HCT116 (cell line): ENCODE results near the gene SPRED3. TPM values are rescaled to one million over a fixed set of nuclear protein-coding genes. Genes with fewer than 3 reads are reported as not detected.

ENCODE experiments used
- ATAC-seq: fragments of 200-7000 bp; cut with Tn5 transposase; 2 replicates; pipeline ENCODE4 v1.9.1; 2020; ENCODE audit warnings: mild to moderate bottlenecking, moderate library complexity
- BruUV-seq: library from RNA; stranded (reverse); fragments of 400-500 nt; replicated peaks from 2 replicates; lab custom pipeline; 2021; lab: Mats Ljungman, UMichigan
- CTCF ChIA-PET: fragments of 300-600 bp; sonication (Branson Sonifier 250); formaldehyde crosslinking; loops from one replicate; lab custom pipeline; 2021; ENCODE audit warnings: antibody characterized with exemption; lab: Charles Lee
- POLR2A ChIA-PET: fragments of 300-600, 350-600 bp; sonication (Branson Sonifier 250); formaldehyde crosslinking; loops from one replicate; lab custom pipeline; 2021; ENCODE audit warnings: antibody characterized with exemption; lab: Charles Lee
- RAD21 ChIA-PET, 2 experiments: fragments of 300-600 bp; sonication (Branson Sonifier 250); formaldehyde crosslinking; loops; one replicate each; lab custom pipeline; 2023; ENCODE audit warnings: low total read pairs in 2 of 2; ENCODE audit not compliant: uncharacterized antibody in 2 of 2, unreplicated experiment in 2 of 2, low non-redundant PET in 1 of 2; lab: Charles Lee
- DNase-seq: peaks from one replicate; pipeline ENCODE4 v3.0.0-alpha.2; 2010; ENCODE audit warnings: low read depth, low spot score
- H2AFZ ChIP-seq: fragments of 200-600 bp; shearing (Covaris generic), sonication (generic); 2 replicates; pipeline ENCODE4 v1.6.1; 2017; ENCODE audit warnings: low read depth, mixed run types, mixed read lengths, antibody characterized with exemption, low read length; ENCODE audit not compliant: poor library complexity, severe bottlenecking
- H3K27ac ChIP-seq: 2 replicates; pipeline ENCODE4 v1.5.1; 2012; ENCODE audit warnings: low read depth, low read length
- H3K27me3 ChIP-seq: fragments of 200-600 bp; sonication (generic); 2 replicates; pipeline ENCODE4 v1.6.1; 2016; ENCODE audit warnings: mixed run types, low read length, mixed read lengths; ENCODE audit not compliant: insufficient read depth
- H3K36me3 ChIP-seq, 2 experiments: fragments of 200-500 bp in 1 of 2; fragments of 200-600 bp in 1 of 2; sonication (Bioruptor generic) in 1 of 2; sonication (generic) in 1 of 2; 2 replicates each; pipeline versions ENCODE4 v1.5.1 to v1.6.1; 2014 to 2016; ENCODE audit warnings: low read length in 2 of 2, inconsistent platforms in 1 of 2, mixed read lengths in 1 of 2, mixed run types in 1 of 2; ENCODE audit not compliant: insufficient read depth in 2 of 2, control insufficient read depth in 1 of 2
- H3K4me1 ChIP-seq, 2 experiments: fragments of 200-600 bp in 1 of 2; sonication (generic) in 1 of 2; 2 replicates each; pipeline versions ENCODE4 v1.5.1 to v1.6.1; 2012 to 2017; ENCODE audit warnings: low read length in 2 of 2, inconsistent platforms in 1 of 2, mild to moderate bottlenecking in 1 of 2, mixed read lengths in 1 of 2, mixed run types in 1 of 2, moderate library complexity in 1 of 2; ENCODE audit not compliant: insufficient read depth in 2 of 2, control insufficient read depth in 1 of 2
- H3K4me2 ChIP-seq: fragments of 200-600 bp; sonication (generic); 2 replicates; pipeline ENCODE4 v1.6.1; 2017; ENCODE audit warnings: mixed run types, low read length, mixed read lengths
- H3K4me3 ChIP-seq, 2 experiments: fragments of 200-600 bp in 1 of 2; sonication (generic) in 1 of 2; replicated peaks in 1 of 2; 2 replicates each; pipeline ENCODE4 v1.5.1; 2011 to 2016; ENCODE audit warnings: low read length in 2 of 2, control low read depth in 1 of 2, low read depth in 1 of 2, mild to moderate bottlenecking in 1 of 2, mixed read lengths in 1 of 2, mixed run types in 1 of 2
- H3K79me2 ChIP-seq: fragments of 200-600 bp; sonication (generic); 2 replicates; pipeline ENCODE4 v1.6.1; 2017; ENCODE audit warnings: mild to moderate bottlenecking, mixed run types, low read length, moderate library complexity, mixed read lengths; ENCODE audit not compliant: insufficient read depth
- H3K9ac ChIP-seq: fragments of 200-600 bp; sonication (generic); 2 replicates; pipeline ENCODE4 v1.6.1; 2016; ENCODE audit warnings: low read length, mixed read lengths
- H3K9me2 ChIP-seq: fragments of 200-600 bp; sonication (generic), shearing (Covaris generic); 2 replicates; pipeline ENCODE4 v1.6.1; 2017; ENCODE audit warnings: mixed run types, mild to moderate bottlenecking, moderate library complexity; ENCODE audit not compliant: insufficient read depth
- H3K9me3 ChIP-seq, 2 experiments: fragments of 200-500 bp in 1 of 2; fragments of 200-600 bp in 1 of 2; sonication (Bioruptor generic) in 1 of 2; sonication (generic) in 1 of 2; 2 replicates each; pipeline ENCODE4 v1.6.1; 2014 to 2017; ENCODE audit warnings: low read length in 2 of 2, mixed read lengths in 2 of 2, inconsistent platforms in 1 of 2, low read depth in 1 of 2, mild to moderate bottlenecking in 1 of 2, mixed run types in 1 of 2, moderate library complexity in 1 of 2; ENCODE audit not compliant: control insufficient read depth in 1 of 2, insufficient read depth in 1 of 2
- H4K20me1 ChIP-seq: fragments of 200-600 bp; sonication (generic), shearing (Covaris generic); 2 replicates; pipeline ENCODE4 v1.6.1; 2017; ENCODE audit warnings: mixed run types, mild to moderate bottlenecking, moderate library complexity; ENCODE audit not compliant: insufficient read depth
- ATF3 ChIP-seq: IDR thresholded peaks from 2 replicates; pipeline ENCODE4 v1.6.1; 2012
- CEBPB ChIP-seq: IDR thresholded peaks from 2 replicates; pipeline ENCODE4 v1.6.1; 2012; ENCODE audit warnings: low read depth
- CTCF ChIP-seq, 3 experiments: fragments of 200-600 bp in 1 of 3; sonication (generic) in 1 of 3; IDR thresholded peaks in 2 of 3; conservative IDR thresholded peaks in 1 of 3; 2 replicates each; pipeline ENCODE4 v1.5.1; 2012 to 2017; ENCODE audit warnings: low read depth in 2 of 3, low read length in 2 of 3, antibody characterized with exemption in 1 of 3, borderline replicate concordance in 1 of 3, control low read depth in 1 of 3, mild to moderate bottlenecking in 1 of 3, mixed read lengths in 1 of 3, mixed run types in 1 of 3, moderate library complexity in 1 of 3; ENCODE audit not compliant: insufficient read depth in 1 of 3
- ELF1 ChIP-seq: IDR thresholded peaks from 2 replicates; pipeline ENCODE4 v1.6.1; 2012; ENCODE audit warnings: low read depth, borderline replicate concordance
- POLR2A ChIP-seq: IDR thresholded peaks from 2 replicates; pipeline ENCODE4 v1.7.0; 2011; ENCODE audit warnings: borderline replicate concordance; ENCODE audit not compliant: insufficient read depth, insufficient read length; ENCODE audit errors: extremely low read depth
- POLR2AphosphoS5 ChIP-seq: IDR thresholded peaks from 2 replicates; pipeline ENCODE4 v1.6.1; 2011; ENCODE audit warnings: mild to moderate bottlenecking, low read depth, low read length, moderate library complexity
- RAD21 ChIP-seq: IDR thresholded peaks from 2 replicates; pipeline ENCODE4 v1.6.1; 2012; ENCODE audit warnings: low read depth, mild to moderate bottlenecking
- REST ChIP-seq: IDR thresholded peaks from 2 replicates; pipeline ENCODE4 v1.6.1; 2012; ENCODE audit warnings: low read depth
- SIN3A ChIP-seq: IDR thresholded peaks from 2 replicates; pipeline ENCODE4 v1.6.1; 2012; ENCODE audit warnings: low read depth
- SRF ChIP-seq: IDR thresholded peaks from 2 replicates; pipeline ENCODE4 v1.6.1; 2012; ENCODE audit warnings: low read depth
- ZNF274 ChIP-seq: fragments of 200-500 bp; sonication (Bioruptor generic); IDR thresholded peaks from 2 replicates; pipeline ENCODE4 v1.6.1; 2014; ENCODE audit warnings: mild to moderate bottlenecking, low read depth, low read length, inconsistent platforms
- intact Hi-C: fragments of 100-400 bp; cut with micrococcal nuclease; formaldehyde crosslinking; loops from 2 replicates; pipeline ENCODE4 v1.10.0; 2022
- total RNA-seq: library from RNA; stranded (reverse); gene quantifications from one replicate; pipeline ENCODE4 v1.2.1, GENCODE V29; 2021; ENCODE audit not compliant: unreplicated experiment

SPRED3 gene
- total RNA-seq, 1 experiment from 2014 or later, result 3.4 TPM

- H4K20me1 ChIP-seq, result no peaks in the 10 kb centered on the region
- ATAC-seq (no peak), DNase-seq (no peak)
- ChIA-PET CTCF (no interaction called here), RAD21 (no interaction called here), POLR2A (no interaction called here)
- H3K79me2 ChIP-seq, result no peaks in the 10 kb centered on the region
- TF ChIP-seq SIN3A (no peak), CTCF (IDR thresholded peaks at IDR 0.05 in 2 of 3, conservative IDR thresholded peaks at IDR 0.05 in 1 of 3; ENCODE audit: borderline replicate concordance in 1 of 3, insufficient read depth in 1 of 3, low read depth in 2 of 3, low read length in 2 of 3) (no peak), ELF1 (no peak)
- H3K36me3 ChIP-seq, result no peaks in the 10 kb centered on the region
- H2AFZ ChIP-seq, result no peak overlapping the region
- no peaks in the 10 kb centered on the region for H3K27me3 ChIP-seq
- intact Hi-C loops, result no loop called here
- no peak overlapping the region for H3K9ac ChIP-seq
- no peak overlapping the region for H3K27ac ChIP-seq
- no TSS peak for BruUV-seq
- H3K4me3 ChIP-seq, result no peak overlapping the region
- no peak overlapping the region for H3K4me2 ChIP-seq
- H3K4me1 ChIP-seq, result no peaks in the 10 kb centered on the region; a peak in 1 of 4 replicates
- no peaks in the 10 kb centered on the region for H3K9me3 ChIP-seq
- no peaks in the 10 kb centered on the region for H3K9me2 ChIP-seq
These were observed 54.2 kb downstream of the SPRED3 start for GRCh38 chr19:38442736-38443135.

- H3K4me1 ChIP-seq, result no peaks in the 10 kb centered on the region; a peak in 1 of 4 replicates
- no peak overlapping the region for H3K4me2 ChIP-seq
- no peak for DNase-seq
- ATAC-seq, result no peak
- TF ChIP-seq SRF (no peak), RAD21 (no peak), ZNF274 (no peak), REST (no peak), POLR2A (no peak), POLR2AphosphoS5 (no peak), ATF3 (no peak), CEBPB (no peak)
- no peak overlapping the region for H2AFZ ChIP-seq
- no peaks in the 10 kb centered on the region for H3K9me3 ChIP-seq
- no peak overlapping the region for H3K4me3 ChIP-seq
- no peaks in the 10 kb centered on the region for H4K20me1 ChIP-seq
- no peaks in the 10 kb centered on the region for H3K27me3 ChIP-seq
- no peaks in the 10 kb centered on the region for H3K36me3 ChIP-seq
- H3K79me2 ChIP-seq, result no peaks in the 10 kb centered on the region
- intact Hi-C loops, result no loop called here
- POLR2A ChIA-PET, result no interaction called here
- no TSS peak for BruUV-seq
- H3K9me2 ChIP-seq, result no peaks in the 10 kb centered on the region
- no peak overlapping the region for H3K27ac ChIP-seq
- RAD21 ChIA-PET, result no interaction called here
- CTCF ChIA-PET, result no interaction called here
- no peak overlapping the region for H3K9ac ChIP-seq
These were observed 55.0 kb downstream of the SPRED3 start for GRCh38 chr19:38443458-38443999.
